Activated T-helper 2 cell treated with anti-CD3 and anti-CD28 coated beads, Interferon-gamma antibody, Interleukin-2, Interleukin-4, amounts not matched to agents 10 μg/mL and 5 μg/mL and 100 μg/mL, durations not matched to agents 14 hours and 24 hours and 36 hours (primary cell): Measurements from ENCODE around the gene HS2ST1. TPM values are rescaled to one million over a fixed set of nuclear protein-coding genes. Genes with fewer than 3 reads are reported as not detected.

Source experiments
- DNase-seq: peaks from one replicate; pipeline ENCODE4 v3.0.0; 2021; ENCODE audit warnings: low spot score
- H3K27ac Mint-ChIP-seq: one replicate; pipeline ENCODE4 v1.8.0; 2021; ENCODE audit warnings: mixed read lengths
- H3K27me3 Mint-ChIP-seq: one replicate; pipeline ENCODE4 v1.8.0; 2021; ENCODE audit warnings: low read depth, mixed read lengths
- H3K36me3 Mint-ChIP-seq: one replicate; pipeline ENCODE4 v1.8.0; 2021; ENCODE audit warnings: low read depth, mixed read lengths
- H3K4me1 Mint-ChIP-seq: one replicate; pipeline ENCODE4 v1.8.0; 2021; ENCODE audit warnings: low read depth, mixed read lengths
- H3K4me3 Mint-ChIP-seq: one replicate; pipeline ENCODE4 v1.8.0; 2021; ENCODE audit warnings: low read depth, mild to moderate bottlenecking, moderate library complexity, mixed read lengths
- H3K9me3 Mint-ChIP-seq: one replicate; pipeline ENCODE4 v1.8.0; 2021; ENCODE audit warnings: mixed read lengths
- intact Hi-C: fragments of 100-400 bp; cut with micrococcal nuclease; formaldehyde crosslinking; loops from one replicate; pipeline ENCODE4 v1.15.1; 2023
- total RNA-seq: library from RNA; stranded (reverse); gene quantifications from 2 replicates; pipeline ENCODE4 v1.2.3, GENCODE V29; 2022

Gene HS2ST1
- total RNA-seq, 1 donor from 2014 or later: 28.0 TPM

DNA sequence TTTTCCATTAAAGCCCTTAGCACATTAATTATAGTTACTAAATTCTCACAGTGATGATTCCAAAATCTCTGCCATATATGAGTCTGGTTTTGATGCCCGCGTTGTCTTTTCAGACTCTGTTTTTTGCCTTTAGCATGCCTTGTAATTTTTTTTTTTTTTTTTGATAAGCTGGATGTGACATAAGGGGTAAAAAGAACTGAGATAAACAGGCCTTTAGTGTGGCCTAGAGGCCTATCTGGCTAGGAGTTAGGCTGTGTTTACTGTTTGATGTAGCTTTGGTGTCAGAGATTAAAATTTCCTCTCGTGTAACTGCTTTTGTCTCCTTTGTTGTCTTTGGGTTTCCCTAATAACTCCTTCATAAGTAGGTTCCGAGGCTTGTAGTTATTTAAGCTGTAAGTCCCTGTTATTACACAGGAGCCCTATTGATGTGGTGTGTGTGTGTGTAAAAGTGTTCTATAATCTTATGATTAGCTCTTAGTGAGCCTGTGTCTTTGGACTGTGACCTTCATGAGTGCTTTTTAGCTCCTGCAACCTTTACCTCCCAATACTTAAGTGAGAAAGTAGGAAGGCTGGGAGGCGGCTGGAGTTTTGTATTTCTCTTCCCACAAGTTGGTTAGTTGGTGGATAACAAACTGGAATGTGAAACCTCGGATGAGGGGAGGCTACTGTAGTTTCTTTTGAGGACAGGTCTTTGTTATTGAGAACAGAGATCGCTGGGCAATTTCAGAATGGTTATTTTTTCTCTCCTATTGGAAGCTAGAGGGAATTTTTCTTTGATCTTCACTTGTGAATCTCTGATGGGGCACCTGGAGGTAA lies 19.3 kb downstream of the HS2ST1 start:
- Mint-ChIP-seq H3K4me3 (no peak overlapping the region), H3K36me3 (no peaks in the 10 kb centered on the region), H3K27me3 (no peaks in the 10 kb centered on the region), H3K4me1 (peaks cover 11% of the 10 kb centered on the region), H3K9me3 (no peaks in the 10 kb centered on the region), H3K27ac (no peak overlapping the region)
- no peak for DNase-seq
- intact Hi-C loops: no loop called here

- no peak for DNase-seq
- intact Hi-C loops: no loop called here
- Mint-ChIP-seq H3K9me3 (no peaks in the 10 kb centered on the region), H3K4me3 (no peak overlapping the region), H3K27me3 (no peaks in the 10 kb centered on the region), H3K36me3 (no peaks in the 10 kb centered on the region), H3K4me1 (peaks cover 6% of the 10 kb centered on the region), H3K27ac (no peak overlapping the region)
These were observed 24.0 kb downstream of the HS2ST1 start for GRCh38 chr1:86938450-86938849.

DNA sequence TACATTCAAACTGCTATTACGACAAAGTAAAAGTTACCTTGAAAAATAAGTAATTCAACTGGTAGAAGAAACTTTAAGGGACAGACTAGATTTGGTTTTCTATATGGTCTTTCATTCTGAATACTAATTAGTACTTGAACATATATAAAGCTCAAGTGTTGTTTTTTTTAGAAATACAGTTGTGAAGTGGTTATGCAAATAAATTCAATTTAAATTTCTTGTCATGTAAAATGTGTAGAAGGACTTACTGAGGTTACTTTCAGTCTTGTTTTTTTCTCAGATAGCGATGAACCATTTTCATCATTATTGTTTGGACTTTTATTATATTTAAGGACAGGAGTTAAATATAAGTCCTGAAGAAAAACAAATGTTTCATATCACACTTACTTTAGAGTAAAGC lies 24.4 kb downstream of the HS2ST1 start:
- H3K4me1 Mint-ChIP-seq: peaks cover 3% of the 10 kb centered on the region
- no peak for DNase-seq
- no peak overlapping the region for H3K27ac Mint-ChIP-seq
- intact Hi-C loops: no loop called here
- H3K27me3 Mint-ChIP-seq: no peaks in the 10 kb centered on the region
- no peaks in the 10 kb centered on the region for H3K9me3 Mint-ChIP-seq
- no peak overlapping the region for H3K4me3 Mint-ChIP-seq
- no peaks in the 10 kb centered on the region for H3K36me3 Mint-ChIP-seq

- Mint-ChIP-seq H3K4me3 (no peak overlapping the region), H3K36me3 (no peaks in the 10 kb centered on the region), H3K9me3 (no peaks in the 10 kb centered on the region), H3K27me3 (no peaks in the 10 kb centered on the region), H3K4me1 (peaks cover 2% of the 10 kb centered on the region), H3K27ac (no peak overlapping the region)
- DNase-seq: no peak
- intact Hi-C loops: no loop called here
These were observed 25.0 kb downstream of the HS2ST1 start for GRCh38 chr1:86939406-86939805.

GRCh38 chr1:86940599-86940998 lies 26.2 kb downstream of the HS2ST1 start:
- no peaks in the 10 kb centered on the region for H3K27me3 Mint-ChIP-seq
- H3K4me3 Mint-ChIP-seq: no peak overlapping the region
- H3K9me3 Mint-ChIP-seq: no peaks in the 10 kb centered on the region
- no peak overlapping the region for H3K27ac Mint-ChIP-seq
- H3K4me1 Mint-ChIP-seq: peaks cover 2% of the 10 kb centered on the region
- H3K36me3 Mint-ChIP-seq: no peaks in the 10 kb centered on the region
- intact Hi-C loops: no loop called here
- no peak for DNase-seq

- H3K4me3 Mint-ChIP-seq: no peak overlapping the region
- H3K27ac Mint-ChIP-seq: no peak overlapping the region
- H3K9me3 Mint-ChIP-seq: no peaks in the 10 kb centered on the region
- H3K36me3 Mint-ChIP-seq: no peaks in the 10 kb centered on the region
- H3K27me3 Mint-ChIP-seq: no peaks in the 10 kb centered on the region
- DNase-seq: no peak
- intact Hi-C loops: no loop called here
- H3K4me1 Mint-ChIP-seq: peaks cover 2% of the 10 kb centered on the region
These were observed 27.6 kb downstream of the HS2ST1 start for GRCh38 chr1:86942042-86942441.

DNA sequence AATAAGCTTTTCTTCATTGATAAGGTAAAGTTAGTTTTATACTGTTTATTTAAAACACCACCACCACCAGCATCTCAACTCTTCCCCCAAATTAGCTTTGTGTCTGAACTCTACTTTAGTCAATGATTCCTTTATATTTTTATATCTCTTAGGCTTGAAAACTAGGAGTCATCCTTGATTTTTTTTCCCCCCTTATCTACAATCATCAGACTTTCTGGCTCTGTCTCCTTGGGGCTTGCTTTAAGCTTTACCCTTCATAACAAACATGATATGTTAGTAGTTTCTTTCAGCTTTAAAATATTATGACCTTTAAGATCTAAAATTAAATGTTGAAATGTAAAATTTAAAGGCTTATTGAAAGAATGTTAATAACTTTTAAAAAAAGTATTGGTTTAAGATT lies 28.3 kb downstream of the HS2ST1 start:
- Mint-ChIP-seq H3K27ac (no peak overlapping the region), H3K4me3 (no peak overlapping the region), H3K9me3 (no peaks in the 10 kb centered on the region), H3K36me3 (no peaks in the 10 kb centered on the region), H3K4me1 (peaks cover 2% of the 10 kb centered on the region), H3K27me3 (no peaks in the 10 kb centered on the region)
- no peak for DNase-seq
- intact Hi-C loops: no loop called here

GRCh38 chr1:86948212-86948611 lies 33.8 kb downstream of the HS2ST1 start:
- intact Hi-C loops: no loop called here
- Mint-ChIP-seq H3K4me3 (no peak overlapping the region), H3K36me3 (no peaks in the 10 kb centered on the region), H3K27ac (no peak overlapping the region), H3K9me3 (no peaks in the 10 kb centered on the region), H3K27me3 (no peaks in the 10 kb centered on the region), H3K4me1 (peaks cover 2% of the 10 kb centered on the region)
- DNase-seq: no peak

GRCh38 chr1:86950712-86951419 lies 36.4 kb downstream of the HS2ST1 start:
- peaks cover 2% of the 10 kb centered on the region for H3K4me1 Mint-ChIP-seq
- no peak for DNase-seq
- intact Hi-C loops: no loop called here
- no peak overlapping the region for H3K4me3 Mint-ChIP-seq
- no peaks in the 10 kb centered on the region for H3K27me3 Mint-ChIP-seq
- no peaks in the 10 kb centered on the region for H3K36me3 Mint-ChIP-seq
- H3K27ac Mint-ChIP-seq: no peak overlapping the region
- H3K9me3 Mint-ChIP-seq: no peaks in the 10 kb centered on the region

DNA sequence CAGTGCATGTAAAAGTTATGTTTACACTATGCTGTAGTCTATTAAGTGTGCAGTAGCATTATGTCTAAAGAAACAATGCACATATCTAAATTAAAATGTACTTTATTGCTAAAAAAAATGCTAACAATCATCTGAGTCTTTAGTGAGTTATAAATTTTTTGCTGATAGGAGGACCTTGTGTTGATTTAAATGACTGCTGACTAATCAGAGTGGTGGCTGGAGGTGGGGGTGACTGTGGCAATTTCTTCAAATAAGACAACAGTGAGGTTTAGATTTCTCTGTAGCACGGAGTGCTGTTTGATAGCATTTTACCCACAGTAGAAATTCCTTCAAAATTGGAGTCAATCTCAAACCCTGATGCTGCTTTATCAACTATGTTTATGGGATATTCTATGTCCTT lies 37.0 kb downstream of the HS2ST1 start:
- peaks cover 2% of the 10 kb centered on the region for H3K4me1 Mint-ChIP-seq

DNA sequence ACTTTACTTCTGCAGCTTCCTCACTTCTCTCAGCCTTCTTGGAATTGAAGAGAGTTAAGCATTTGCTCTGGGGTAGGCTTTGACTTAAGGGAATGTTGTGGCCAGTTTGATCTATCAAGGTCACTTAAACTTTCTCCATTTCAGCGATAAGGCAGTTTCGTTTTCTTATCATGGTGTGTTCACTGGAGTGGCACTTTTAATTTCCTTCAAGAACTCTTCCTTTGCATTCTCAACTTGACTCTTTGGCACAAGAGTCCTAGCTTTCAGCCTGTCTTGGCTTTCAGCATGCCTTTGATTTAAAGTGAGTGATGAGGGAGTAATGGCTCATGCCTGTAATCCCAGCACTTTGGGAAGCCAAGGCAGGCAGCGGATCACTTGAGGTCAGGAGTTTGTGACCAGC lies 38.7 kb downstream of the HS2ST1 start:
- intact Hi-C loops: no loop called here
- Mint-ChIP-seq H3K9me3 (no peaks in the 10 kb centered on the region), H3K4me3 (no peak overlapping the region), H3K27ac (no peak overlapping the region), H3K4me1 (peaks cover 2% of the 10 kb centered on the region), H3K36me3 (no peaks in the 10 kb centered on the region), H3K27me3 (no peaks in the 10 kb centered on the region)
- no peak for DNase-seq

More for the DNA sequence above, 37.0 kb downstream of the HS2ST1 start:
- Mint-ChIP-seq H3K9me3 (no peaks in the 10 kb centered on the region), H3K36me3 (no peaks in the 10 kb centered on the region), H3K27me3 (no peaks in the 10 kb centered on the region), H3K4me3 (no peak overlapping the region), H3K27ac (no peak overlapping the region)
- intact Hi-C loops: no loop called here
- DNase-seq: no peak

GRCh38 chr1:86955678-86956077 lies 41.2 kb downstream of the HS2ST1 start:
- H3K27me3 Mint-ChIP-seq: no peaks in the 10 kb centered on the region
- H3K36me3 Mint-ChIP-seq: no peaks in the 10 kb centered on the region
- H3K4me1 Mint-ChIP-seq: no peaks in the 10 kb centered on the region
- no peak overlapping the region for H3K4me3 Mint-ChIP-seq
- no peaks in the 10 kb centered on the region for H3K9me3 Mint-ChIP-seq
- DNase-seq: no peak
- no peak overlapping the region for H3K27ac Mint-ChIP-seq
- intact Hi-C loops: no loop called here

- Mint-ChIP-seq H3K27ac (no peak overlapping the region), H3K36me3 (no peaks in the 10 kb centered on the region), H3K4me3 (no peak overlapping the region), H3K9me3 (no peaks in the 10 kb centered on the region), H3K27me3 (no peaks in the 10 kb centered on the region), H3K4me1 (no peaks in the 10 kb centered on the region)
- no peak for DNase-seq
- intact Hi-C loops: no loop called here
These were observed 41.8 kb downstream of the HS2ST1 start for GRCh38 chr1:86956221-86956620.
